NOMO-1 (cell line): Measurements from ENCODE around the gene RAD51AP1.

Experiments
- DNase-seq, 2 experiments: peaks; one replicate each; lab custom pipeline; 2025; ENCODE audit not compliant: unreplicated experiment in 2 of 2; lab: John Stamatoyannopoulos, UW

The RAD51AP1 gene

GRCh38 chr12:4587108-4587507 is 48.4 kb downstream of the RAD51AP1 start:
- DNase-seq: no peak

GRCh38 chr12:4588916-4589315 is 50.2 kb downstream of the RAD51AP1 start:
- DNase-seq: no peak

GRCh38 chr12:4589941-4590340 is 51.3 kb downstream of the RAD51AP1 start:
- no peak for DNase-seq

GRCh38 chr12:4591180-4591687 is 52.5 kb downstream of the RAD51AP1 start:
- no peak for DNase-seq

- DNase-seq: no peak
Observed at GRCh38 chr12:4595881-4596280, 57.2 kb downstream of the RAD51AP1 start.

GRCh38 chr12:4603421-4603820 is 64.7 kb downstream of the RAD51AP1 start:
- no peak for DNase-seq

GRCh38 chr12:4603946-4604345 is 65.3 kb downstream of the RAD51AP1 start:
- DNase-seq: no peak

GRCh38 chr12:4604684-4605193 is 66.0 kb downstream of the RAD51AP1 start:
- peak; percentile 52 to 88 for DNase-seq

- no peak for DNase-seq
Observed at GRCh38 chr12:4607056-4607455, 68.4 kb downstream of the RAD51AP1 start.

GRCh38 chr12:4609071-4609470 is 70.4 kb downstream of the RAD51AP1 start:
- DNase-seq: no peak
